Stimulated activated CD4-positive, alpha-beta T cell treated with anti-CD3 and anti-CD28 coated beads, Interleukin-2, amount 100 ng/mL, for 24 hours (primary cell): ENCODE data around the gene AGO4.
A peak's percentile ranks its signal among the peaks of the same experiment; 100 is the strongest.
"Not testable (repeated sequence)": the region's sequence is repeated elsewhere in the genome, so short reads cannot be mapped to it uniquely, and the experiment has no call there.

Experiments
- DNase-seq, 2 donors: peaks; one replicate each; pipeline ENCODE4 v3.0.0-alpha.2; 2020

AGO4 gene

DNA sequence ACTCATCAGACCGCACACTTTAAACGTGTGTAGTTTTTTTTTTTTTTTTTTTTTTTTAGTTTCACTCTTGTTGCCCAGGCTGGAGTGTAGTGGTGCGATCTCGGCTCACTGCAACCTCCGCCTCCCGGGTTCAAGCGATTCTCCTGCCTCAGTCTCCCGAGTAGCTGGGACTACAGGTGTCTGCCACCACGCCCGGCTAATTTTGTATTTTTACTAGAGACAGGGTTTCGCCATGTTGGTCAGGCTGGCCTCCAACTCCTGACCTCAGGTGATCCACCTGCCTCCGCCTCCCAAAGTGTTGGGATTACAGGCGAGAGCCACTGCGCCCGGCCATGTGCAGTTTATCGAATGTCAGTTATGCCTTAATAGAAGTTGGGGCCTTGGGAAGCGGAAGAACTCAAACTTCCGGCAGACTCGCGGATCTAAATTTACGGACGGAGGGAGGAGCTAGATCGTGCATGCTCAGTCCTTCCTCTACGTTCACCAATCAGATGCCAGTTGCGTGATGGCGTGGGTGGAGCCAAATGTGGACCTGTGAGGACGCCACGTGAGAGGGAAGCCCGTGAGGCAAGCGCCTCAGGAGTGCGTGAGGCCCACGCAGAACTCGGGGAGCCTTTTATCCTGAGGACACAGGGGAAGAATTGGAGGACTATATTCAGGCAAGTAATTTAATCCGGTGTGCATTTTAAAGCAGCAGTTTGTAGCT is 61.6 kb downstream of the AGO4 start:
- DNase-seq, result not testable (repeated sequence)

DNA sequence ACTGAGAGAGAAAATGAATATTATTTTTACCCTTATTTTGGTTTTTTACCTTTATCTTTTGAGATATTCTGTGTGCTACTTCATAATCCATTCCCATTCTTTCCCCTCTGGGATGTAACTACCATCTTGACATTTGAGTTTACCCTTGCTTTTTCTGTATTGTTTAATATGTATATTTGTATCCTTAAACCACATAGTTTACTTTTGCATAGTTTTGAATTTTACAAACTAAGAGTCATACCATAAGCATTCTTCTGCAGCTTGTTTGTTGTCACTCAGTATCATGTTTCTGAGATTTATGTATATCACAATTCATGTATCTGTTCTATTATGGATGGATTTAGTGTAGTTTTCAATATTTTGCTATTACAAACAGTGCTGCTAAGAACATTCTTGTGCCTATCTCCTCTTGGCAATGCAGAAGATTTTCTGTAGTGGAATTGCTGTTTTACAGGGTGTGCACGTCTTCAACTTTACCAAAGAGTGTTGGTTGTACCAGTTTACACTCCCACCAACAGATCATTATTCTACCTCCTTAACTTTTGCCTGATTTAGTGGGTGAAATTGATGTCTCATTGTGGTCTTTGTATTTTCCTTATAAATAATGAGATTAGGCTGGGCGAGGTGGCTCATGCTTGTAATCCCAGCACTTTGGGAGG is 63.0 kb downstream of the AGO4 start:
- DNase-seq, result no peak

DNA sequence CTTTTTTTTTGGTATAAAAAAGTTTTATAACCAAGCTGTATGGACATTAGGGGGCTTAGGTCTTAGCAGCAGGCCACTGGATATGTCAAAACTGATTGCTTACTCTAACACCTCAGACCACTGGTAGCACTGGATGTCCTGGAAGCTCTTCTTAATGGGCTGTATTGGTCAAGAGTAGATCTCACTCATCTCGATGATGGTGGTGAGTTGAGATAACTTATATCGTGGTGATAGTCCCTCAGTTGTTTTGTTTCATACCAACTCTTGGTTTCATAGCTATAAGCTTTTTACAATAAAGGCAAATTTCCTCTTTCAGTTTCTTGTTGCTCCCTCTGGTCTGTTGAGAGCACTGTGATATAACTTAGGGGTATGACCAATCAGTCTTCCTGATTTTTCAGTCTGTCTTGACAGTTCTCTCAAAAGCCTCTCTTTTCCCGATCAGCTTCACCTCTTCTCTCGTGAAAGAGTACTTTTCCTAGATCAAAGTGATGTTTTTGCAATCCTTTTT is 65.5 kb downstream of the AGO4 start:
- no peak for DNase-seq

DNA sequence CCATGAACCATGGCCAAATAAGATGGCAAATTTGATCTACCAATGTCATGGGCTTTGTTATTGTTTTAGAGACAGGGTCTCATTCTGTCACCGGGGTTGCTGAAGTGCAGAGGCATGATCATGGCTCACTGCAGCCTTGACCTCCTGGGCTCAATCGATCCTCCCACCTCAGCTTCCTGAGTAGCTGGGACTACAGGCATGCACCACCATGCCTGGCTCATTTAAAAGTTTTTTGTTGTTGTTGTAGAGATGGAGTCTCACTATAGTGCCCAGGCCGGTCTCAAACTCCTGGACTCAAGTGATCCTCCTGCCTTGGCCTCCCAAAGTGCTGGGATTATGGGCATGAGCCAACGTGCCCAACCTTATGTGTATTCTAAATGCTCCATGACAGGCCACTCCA is 66.3 kb downstream of the AGO4 start:
- not testable (repeated sequence) for DNase-seq

DNA sequence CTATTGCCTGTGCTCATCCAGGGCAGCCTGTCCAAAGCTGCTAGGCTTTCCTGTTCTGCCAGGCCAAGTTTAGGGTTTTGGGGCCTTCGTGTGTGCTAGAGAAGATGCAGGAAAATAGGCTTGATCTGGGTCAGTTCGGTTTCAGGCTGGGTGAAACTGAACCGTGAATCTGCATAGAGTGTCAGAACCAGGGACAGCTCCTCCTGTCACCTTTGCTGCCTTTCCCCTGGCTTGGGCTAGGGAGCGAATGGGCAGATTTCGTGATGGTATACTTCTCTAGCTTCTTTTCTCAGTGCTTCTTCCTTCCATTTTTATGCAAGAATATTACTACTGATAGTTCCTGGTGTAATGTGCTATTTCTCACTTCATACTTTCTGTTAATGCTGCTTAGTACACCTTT is 69.2 kb downstream of the AGO4 start:
- no peak for DNase-seq

DNA sequence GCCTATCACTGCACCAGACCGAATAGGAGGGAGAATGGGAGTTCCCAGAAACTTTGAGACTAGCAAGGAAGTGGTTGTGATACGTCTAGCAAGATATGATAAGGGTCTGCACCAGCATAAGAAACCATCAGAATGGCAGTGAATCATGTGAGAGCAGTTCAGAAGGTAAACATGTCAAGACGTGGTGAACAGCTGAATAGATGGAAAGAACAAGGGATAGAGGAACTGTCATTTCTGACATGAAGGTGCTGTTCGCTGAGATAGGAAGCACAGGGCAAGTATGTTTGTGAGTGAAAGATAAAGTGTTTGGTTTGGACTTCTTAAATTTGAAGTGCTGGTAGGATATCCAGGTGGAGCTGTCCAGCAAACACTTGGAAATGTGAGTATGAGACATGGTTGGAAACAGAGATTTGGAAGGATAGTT is 74.0 kb downstream of the AGO4 start:
- DNase-seq, result no peak

DNA sequence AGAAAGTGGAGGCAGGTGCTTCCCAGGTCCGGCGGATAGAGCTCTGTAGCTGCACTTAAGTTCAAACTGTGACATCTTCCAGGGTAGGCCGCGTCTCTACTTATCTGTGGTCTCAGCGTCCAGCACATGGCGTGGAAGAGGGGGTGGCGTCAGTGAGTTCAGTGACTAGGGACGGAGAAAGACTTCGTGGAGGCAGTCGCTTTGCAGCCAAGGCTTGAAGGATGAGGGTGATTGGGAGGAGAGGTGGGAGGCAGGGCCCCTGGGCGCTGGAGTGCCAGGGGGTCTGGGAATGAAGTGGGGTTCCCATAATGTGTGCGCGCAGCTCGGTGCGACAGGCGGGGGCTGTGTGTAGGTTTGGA is 74.7 kb downstream of the AGO4 start:
- DNase-seq, result no peak

DNA sequence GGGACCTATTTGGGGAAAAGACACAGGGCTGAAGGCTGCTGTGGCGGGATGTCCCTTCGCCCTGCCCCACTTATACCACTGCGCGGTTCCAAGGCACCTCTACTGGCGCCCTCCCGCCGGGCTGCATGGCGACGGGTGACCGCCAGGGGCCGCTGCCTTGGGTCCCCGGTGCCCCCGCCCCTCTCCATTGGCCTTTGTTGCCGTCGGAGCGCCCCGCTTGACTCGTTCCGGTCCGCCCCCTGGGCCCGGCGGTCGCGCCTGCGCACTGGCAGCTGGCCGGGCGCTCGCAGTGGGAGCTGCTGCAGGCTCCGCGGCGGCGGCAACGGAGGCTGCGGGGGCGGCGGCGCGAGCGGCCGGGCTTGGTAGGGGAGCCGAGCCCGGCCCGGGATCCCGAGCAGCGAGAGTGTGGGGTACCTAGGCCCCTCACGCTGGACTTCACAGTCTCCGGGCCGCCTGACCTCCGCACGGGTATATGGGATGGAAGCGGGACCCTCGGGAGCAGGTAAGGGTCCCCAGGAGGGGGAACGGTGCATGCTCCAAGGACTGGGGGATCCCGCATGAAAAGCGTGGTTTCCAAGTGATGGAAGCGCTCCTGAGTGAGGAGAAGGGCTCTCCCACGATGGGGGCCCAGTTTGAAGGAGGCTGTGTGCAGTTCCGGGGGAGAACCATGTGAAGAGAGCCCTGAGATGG is 75.3 kb downstream of the AGO4 start, which contains the start of gene AGO1:
Gene AGO1, plus strand, starts transcription at position 265 of the 690 bp plus-strand sequence. Its CDS starts 213 bp downstream, at position 478.
- DNase-seq, result peak; percentile 98

DNA sequence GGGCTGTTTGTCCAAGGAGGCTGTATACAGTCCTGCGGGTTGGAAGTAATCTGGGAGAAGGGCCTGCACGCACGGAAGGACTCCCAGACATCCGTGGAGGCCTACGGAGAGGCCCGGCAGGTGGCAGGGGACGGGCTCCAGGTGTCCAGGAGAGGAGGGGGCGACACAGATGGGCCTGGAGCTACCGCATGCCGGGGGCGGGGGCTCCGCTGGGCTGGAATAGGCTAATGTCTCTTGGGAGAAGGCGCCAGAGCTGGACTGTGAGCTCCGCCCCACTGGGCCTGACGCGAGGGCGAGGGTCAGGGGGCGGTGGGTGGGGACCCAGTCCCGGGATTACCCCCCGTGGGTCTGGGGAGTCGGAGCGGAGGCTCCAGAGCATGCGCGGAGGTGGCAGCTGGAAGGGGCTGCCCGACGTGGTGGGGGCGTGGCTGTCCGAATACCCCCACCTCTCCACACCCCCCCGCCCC is 75.9 kb downstream of the AGO4 start:
- DNase-seq, result peak; percentile 55 to 66

DNA sequence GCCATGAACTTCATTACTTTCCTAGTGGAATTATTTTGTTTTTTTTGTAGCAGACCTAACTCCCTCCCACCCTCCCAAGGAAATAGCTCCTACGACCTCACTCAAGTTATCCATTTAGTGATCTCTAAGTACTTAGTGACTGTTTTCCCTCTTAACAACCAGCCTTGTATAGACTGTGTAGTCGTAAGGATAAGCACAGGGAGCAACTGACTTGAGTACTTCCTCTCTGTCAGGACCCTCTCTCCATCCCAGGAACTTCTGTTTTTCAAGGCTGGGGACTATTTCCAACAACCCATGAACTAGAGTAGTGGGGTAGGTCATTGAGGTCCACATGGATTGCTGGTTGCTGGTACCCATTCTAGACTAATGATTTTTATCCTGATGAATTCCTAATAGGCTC is 77.1 kb downstream of the AGO4 start:
- DNase-seq, result no peak

DNA sequence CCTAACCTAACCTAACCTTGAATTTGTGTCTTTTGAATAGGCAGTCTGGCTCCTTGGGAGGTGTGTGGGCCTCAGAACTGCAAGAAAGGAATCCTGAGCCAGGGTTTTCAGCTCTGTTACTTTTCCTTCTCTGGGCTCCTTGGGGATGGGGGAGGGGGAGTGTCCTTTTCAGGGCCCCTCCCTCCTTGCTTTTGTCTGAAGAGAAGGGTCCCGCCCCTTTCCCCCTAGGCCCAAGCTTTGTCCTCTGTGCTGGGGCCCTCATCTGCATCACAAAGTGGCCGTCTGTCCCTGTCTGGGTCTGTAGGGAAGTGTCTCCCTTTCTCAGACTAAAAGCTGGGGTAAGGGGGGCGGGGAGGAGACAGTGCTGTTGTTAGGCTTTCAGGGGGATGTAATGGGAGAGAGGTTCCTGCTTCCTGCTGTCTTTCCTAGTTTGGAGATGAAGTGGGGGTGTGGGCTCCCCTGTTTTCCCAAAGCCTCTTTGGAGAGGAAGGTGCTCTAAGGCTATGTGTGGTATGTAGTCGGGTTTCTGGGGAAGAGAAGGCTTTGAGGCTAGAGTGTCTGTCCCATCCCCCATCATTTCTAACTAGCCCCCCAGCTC is 78.2 kb downstream of the AGO4 start:
- DNase-seq, result no peak

DNA sequence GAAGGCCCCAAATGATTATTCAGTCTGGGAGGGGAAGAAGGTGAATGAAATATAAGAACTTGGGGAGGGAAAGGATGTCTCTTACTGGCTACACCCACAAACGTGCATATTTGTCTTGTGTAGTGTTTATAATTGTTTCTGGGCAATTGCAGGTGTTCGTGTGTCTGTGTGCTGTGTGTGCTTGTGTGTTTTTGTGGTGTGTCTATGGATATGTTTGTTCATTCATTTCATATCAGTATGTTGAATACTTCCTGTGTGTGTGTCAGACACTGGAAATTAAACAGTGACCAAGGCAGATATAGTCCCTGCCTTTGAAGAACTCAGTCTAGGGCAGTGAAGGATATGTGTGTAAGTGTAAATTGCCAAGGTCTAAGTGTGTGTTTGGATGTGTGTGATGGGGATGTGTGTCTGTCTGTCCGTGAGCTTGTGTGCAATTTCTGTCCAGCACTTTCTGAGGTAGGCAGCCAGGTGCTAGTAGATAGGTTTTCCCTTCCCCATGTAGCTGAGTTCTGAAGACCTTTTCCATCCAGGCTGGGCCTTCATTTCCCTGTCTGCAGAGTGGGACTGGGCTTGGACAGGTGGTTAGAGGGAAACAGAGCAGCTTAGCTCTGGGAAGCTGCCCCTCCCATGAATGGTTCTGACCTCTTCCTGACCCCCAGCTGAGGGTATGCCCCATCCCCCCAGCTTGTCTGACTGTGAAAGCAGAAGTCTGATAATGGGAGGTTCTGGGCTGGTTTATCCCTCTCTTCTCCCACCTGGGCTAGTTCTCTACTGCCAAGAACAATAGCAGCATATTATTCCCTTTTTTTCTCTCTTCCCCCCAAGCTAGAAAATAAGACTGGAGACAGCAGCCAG is 79.0 kb downstream of the AGO4 start:
- DNase-seq, result no peak

DNA sequence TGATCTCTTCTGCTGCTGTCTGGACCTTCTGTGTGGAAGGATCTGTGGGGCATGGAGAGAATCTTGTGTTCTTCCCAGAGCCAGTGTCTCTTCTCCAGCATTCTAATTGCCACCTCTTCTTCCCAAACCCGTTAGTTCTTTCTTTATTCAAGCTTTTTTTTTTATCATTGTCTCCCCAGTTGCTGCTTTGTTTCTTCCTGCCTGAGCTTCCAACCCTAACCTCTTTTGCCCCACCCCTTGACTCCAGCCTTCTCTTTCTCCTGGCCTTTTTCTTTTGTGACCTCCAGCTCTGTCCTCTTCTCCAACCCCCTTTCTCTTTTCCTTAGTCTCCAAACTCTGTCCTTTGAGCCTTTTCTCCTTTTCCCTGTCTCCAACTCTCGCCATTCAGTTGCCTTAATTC is 79.7 kb downstream of the AGO4 start:
- no peak for DNase-seq

DNA sequence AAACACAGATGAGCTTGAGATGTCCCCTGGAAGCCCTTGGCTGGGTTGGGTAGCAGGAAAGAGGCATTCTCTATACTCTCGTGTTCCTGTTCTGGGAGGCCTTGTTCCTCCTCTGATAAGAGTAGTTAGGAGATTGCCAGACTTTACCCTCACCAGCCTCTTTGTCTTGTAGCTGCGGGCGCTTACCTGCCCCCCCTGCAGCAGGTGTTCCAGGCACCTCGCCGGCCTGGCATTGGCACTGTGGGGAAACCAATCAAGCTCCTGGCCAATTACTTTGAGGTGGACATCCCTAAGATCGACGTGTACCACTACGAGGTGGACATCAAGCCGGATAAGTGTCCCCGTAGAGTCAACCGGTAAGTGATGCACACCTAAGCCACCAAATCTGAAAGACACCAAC is 80.4 kb downstream of the AGO4 start:
- no peak for DNase-seq

DNA sequence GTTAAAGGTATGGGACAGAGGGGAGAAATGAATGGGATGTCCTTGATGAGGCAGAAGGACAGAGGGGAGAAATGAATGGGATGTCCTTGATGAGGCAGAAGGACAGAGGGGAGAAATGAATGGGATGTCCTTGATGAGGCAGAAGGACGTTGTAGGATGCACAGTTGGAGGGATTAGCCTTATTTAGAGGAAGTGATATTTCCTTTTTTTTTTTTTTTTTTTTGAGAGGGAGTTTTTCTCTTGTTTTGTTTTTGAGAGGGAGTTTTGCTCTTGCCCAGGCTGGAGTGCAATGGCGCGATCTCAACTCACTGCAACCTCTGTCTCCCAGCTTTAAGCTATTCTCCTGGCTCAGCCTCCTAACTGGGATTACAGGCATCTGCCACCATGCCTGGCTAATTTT is 81.2 kb downstream of the AGO4 start:
- DNase-seq, result not testable (repeated sequence)

DNA sequence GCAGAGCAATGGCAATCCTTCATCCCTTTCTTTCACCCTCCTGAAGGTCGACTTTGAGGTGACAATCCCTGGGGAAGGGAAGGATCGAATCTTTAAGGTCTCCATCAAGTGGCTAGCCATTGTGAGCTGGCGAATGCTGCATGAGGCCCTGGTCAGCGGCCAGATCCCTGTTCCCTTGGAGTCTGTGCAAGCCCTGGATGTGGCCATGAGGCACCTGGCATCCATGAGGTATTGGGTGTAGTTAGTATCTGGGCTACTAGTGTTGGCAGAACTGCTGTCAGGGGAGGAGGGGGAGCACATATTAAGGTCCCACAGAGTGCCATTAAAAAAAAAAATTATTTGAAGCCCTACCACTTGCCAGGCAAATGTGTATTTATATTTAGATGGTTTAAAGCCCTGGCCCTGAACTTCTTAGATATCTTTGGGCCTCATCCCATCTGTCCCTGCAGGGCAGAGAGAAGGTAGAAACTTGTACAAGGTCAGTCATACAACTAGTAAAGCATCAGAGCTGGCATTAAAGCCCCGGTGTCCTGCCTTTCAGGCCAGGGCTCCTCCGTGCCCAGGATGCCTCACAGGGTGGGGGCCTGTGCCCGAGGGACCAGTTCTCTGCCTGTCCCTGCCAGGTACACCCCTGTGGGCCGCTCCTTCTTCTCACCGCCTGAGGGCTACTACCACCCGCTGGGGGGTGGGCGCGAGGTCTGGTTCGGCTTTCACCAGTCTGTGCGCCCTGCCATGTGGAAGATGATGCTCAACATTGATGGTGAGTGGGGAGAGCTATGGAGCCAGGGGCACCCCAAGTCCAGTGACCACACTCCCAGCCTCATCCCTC is 85.4 kb downstream of the AGO4 start:
- DNase-seq, result no peak

DNA sequence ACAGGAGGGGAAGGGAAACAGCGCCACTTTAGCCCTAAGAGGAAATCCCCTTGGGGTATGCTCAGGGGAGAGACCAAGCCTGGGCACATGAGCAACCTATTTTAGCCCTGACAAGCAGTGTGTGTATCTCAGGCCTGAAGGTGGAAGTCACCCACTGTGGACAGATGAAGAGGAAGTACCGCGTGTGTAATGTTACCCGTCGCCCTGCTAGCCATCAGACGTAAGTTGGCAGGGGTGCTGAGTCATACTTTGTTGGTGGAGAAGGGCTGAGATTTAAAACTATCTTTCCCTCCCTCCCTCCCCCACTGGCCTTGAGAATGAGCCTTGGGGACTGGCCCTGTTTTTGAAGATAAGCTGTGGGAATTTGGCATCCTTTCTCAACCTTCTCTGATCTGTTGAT is 86.4 kb downstream of the AGO4 start:
- DNase-seq, result no peak

DNA sequence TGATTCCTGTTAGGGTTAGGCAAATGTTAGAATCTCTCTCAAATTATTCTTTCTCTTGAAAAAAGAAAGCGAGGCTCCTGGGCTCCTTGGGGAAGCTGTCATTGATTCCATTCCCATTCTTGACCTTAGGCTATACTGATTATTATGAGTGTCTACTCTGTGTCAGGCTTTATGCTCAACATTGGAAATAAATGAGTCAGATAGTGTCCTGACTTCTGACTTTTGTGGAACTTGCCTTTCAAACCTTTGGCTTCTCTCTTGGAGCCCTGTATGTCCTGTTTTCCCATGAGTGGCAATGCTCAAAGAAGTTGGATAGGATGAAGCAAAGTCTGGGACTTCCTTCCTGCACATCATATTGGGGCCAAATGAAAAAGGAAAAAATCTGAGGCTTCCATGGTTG is 86.8 kb downstream of the AGO4 start:
- DNase-seq, result no peak

DNA sequence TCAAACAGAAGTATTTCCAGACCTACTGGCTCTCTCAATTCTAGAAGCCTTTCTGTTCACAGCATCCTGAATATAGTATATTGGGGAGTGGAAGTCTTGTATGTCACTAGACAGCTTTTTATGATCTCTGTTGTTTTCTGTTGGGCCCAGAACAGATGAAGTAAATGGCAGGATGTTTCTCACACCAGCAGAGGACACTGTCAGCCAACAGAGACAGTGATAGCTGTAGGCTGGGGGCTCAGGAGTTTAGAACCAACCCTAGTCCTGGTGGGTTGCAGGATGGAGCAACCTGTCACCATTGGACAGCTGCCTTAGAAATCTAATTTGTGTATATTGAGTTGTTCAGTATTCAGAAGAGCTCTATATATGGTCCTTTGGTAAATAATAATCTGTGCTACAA is 92.1 kb downstream of the AGO4 start:
- no peak for DNase-seq

DNA sequence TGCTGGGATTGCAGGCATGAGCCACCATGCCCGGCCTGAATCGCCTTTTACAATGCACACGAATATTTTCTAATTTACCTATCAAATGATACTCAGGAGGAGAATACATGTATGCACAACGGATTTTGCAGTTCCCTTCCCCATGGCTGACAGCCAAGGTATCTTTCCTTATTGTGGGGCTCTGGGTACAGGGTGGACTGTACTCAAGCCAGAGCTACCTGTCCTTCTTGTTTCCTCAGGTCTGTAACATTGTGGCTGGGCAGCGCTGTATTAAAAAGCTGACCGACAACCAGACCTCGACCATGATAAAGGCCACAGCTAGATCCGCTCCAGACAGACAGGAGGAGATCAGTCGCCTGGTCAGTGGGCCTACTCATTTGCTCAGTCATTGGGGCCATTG is 93.4 kb downstream of the AGO4 start:
- DNase-seq, result no peak

DNA sequence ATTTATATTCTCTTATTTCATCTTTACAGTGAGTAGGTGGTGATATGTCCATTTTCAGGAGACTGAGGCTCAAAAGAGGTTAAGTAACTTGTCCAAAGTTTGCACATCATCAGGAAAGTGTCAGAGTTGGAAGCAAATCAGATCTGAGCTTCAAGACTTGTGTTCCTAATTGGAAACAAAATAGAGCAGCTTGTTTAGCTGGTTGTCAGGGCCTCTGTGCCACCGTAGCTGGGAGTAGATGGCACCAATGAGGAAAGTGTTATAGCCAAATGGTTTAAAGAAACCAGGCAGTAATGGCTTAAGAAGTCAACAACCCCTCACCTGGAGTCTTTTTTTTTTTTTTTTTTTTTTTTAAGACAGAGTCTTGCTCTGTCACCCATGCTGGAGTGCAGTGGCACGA is 94.9 kb downstream of the AGO4 start:
- DNase-seq, result no peak
